ENCODE data around the gene RFX1. TPM values are rescaled to one million over a fixed set of nuclear protein-coding genes. Genes with fewer than 3 reads are reported as not detected.
"Not testable (repeated sequence)": the region's sequence is repeated elsewhere in the genome, so short reads cannot be mapped to it uniquely, and the experiment has no call there.

Gene RFX1
- 0.87 and 0.90 TPM in 2 replicates for total RNA-seq (2014; rRNA removed; shearing (Covaris generic))
- 5.2 and 8.0 TPM in 2 replicates for polyA plus RNA-seq (2015; cell fraction: cytosol; rRNA removed)
- polyA plus RNA-seq (2015; cell fraction: nucleus; rRNA removed), result 4.3 and 4.8 TPM in 2 replicates

DNA sequence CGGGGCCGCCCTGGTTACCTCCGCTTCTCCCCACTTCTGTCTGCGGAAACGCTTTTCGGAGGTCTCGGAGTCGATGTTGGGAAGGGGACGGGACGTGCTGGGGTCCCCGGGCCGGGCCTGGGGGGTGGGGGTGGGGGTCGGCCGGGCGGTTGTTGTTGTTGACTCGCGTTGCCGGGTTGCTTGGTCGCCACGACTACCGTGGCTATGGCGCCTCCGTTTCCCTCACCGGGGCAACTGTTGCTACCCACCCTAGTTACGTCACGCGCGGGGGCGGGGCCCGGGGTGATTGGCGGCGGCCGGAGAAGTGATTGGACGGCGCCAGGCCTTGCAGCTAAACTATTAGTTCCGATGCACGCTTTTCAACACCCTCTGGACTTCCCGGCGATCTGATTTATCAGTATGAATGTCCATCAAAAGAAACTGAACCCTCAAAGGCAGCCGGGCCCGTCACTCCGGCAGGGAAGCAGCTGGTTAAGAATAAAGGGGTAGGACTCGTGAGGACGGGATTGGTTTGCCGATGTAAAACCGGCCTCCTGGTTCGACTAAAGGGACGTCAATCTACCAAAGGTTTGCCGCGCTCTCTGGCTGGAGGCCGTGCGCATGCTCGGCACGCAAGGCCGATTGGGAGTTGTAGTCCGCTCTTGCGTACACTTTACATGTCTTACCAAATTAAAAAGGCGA lies at the start of gene RFX1:
Gene RFX1 (minus strand): TSS at position 236 of the 681 bp plus-strand sequence. CDS start 12,477 bp downstream, outside the sequence.
- peak; percentile 98 for DNase-seq (ENCODE audit: low read depth, low spot score)
- in situ Hi-C loops (cut with HindIII; ENCODE audit: low pct_unique_long_range_greater_than_20kb, low sequenced_read_pairs), result no loop called here

DNA sequence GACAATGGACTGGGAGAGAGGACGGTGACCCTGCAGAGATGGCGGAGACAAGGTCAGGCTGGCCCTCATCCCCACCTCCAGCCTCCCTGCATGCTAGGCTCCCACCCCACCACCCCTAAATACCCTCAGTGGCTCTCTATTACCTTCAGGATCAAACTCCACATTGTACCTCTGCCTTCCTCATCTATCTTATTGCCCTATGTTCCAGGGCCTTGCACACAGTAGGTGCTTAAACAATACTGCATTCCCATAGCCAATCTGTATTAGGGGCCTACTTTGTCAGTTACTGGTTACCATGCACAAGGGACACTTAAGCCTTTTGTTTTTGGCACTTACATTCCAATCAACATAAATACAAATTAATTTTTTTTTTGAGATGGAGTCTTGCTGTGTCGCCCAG lies 49.3 kb upstream of the RFX1 start:
- in situ Hi-C loops (cut with HindIII; ENCODE audit: low pct_unique_long_range_greater_than_20kb, low sequenced_read_pairs), result no loop called here
- no peak for DNase-seq (ENCODE audit: low read depth, low spot score)

DNA sequence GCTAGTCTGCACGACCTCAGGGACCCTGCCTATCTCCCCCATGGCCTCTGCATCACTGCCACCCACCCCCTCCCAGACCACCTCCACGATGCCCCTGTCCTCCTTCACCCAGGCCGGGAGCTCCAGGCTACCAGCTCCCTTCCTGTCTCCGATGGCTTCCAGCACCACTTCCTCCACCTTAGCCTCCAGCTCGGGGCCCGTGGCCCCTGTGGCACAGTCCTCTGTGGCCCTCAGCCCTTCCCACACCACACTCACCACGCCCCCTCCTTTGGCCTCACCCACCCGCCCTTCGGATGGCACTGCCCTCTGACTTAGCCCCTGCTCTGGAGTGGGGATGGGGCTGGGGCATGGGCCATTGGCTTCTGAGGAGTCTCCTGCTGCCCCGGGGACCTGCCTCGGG lies 48.6 kb upstream of the RFX1 start:
- DNase-seq (ENCODE audit: low read depth, low spot score), result no peak
- in situ Hi-C loops (cut with HindIII; ENCODE audit: low pct_unique_long_range_greater_than_20kb, low sequenced_read_pairs), result no loop called here

DNA sequence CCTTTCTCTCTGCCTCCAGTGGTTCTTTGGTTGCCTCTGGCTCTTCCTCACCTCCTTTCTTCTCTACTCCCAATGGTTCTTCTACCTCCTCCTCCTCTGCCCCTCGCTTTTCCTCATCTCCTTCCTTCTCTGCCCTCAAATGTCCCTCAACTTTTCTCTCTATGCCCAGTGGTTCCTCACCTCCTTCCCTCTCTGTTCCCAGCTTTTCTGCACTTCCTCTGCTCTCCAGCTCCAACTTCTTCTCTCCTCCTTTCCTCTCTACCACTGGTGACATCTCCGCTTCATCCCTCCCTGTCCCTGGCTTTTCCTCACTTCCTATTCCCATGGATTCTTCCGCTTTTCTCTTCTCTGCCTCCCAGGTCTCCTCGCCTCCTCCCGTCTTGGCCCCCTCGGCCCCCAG lies 48.0 kb upstream of the RFX1 start:
- in situ Hi-C loops (cut with HindIII; ENCODE audit: low pct_unique_long_range_greater_than_20kb, low sequenced_read_pairs), result no loop called here
- no peak for DNase-seq (ENCODE audit: low read depth, low spot score)

DNA sequence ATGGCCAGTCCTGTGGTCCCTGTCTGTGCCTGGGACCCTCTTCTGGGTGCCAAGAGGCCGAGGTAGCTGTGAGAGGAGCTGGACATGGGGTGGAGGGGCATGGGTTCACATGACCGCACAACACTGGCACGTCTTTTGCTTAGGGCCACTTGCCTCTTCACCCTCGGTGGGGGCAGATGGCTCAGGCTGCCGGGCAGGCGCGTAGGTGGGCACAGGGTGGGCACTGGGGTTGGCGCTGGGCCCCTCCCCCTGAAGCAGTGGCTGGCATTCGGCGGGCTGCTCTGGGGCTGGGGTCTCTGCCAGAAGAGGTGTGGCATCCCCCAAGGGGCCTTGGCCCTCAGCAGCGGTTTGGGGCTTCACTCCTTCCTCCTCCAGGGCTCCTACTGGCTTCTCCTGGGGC lies 47.4 kb upstream of the RFX1 start:
- in situ Hi-C loops (cut with HindIII; ENCODE audit: low pct_unique_long_range_greater_than_20kb, low sequenced_read_pairs), result no loop called here
- no peak for DNase-seq (ENCODE audit: low read depth, low spot score)

DNA sequence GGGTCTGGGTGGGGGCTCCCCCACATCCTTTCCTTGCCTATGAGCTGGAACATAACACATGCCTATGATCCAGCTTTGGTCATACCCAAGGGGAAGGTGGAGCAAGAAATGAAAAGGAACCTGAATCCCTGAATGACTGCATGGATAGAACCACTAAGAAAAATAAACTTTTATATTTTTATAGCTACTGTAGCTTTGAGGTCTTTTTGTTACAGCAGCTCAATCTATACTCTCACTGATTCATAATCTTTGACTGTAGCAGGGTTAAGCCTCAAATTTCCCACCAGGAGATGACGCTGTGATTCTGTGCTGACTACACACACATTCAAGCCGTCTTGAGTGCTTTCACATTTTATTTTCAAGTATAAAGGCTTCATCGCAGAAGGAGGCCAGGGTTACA lies 46.9 kb upstream of the RFX1 start:
- no peak for DNase-seq (ENCODE audit: low read depth, low spot score)
- in situ Hi-C loops (cut with HindIII; ENCODE audit: low pct_unique_long_range_greater_than_20kb, low sequenced_read_pairs), result no loop called here

DNA sequence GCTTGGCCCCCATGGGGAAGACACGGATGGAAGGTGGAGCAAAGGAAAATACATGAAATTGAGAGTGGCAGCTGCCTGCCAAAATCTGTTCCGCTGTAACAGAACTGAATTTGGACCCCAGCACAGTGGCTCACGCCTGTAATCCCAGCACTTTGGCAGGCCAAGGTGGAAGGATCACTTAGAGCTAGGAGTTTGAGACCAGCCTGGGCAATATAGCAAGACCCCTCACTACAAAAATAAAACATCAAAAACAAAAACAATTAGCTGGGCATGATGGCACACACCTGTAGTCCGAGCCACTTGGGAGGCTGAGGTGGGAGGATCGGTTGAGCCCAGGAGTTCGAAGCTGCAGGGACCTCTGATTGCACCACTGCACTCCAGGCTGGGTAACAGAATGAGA lies 46.4 kb upstream of the RFX1 start:
- DNase-seq (ENCODE audit: low read depth, low spot score), result no peak
- in situ Hi-C loops (cut with HindIII; ENCODE audit: low pct_unique_long_range_greater_than_20kb, low sequenced_read_pairs), result no loop called here

DNA sequence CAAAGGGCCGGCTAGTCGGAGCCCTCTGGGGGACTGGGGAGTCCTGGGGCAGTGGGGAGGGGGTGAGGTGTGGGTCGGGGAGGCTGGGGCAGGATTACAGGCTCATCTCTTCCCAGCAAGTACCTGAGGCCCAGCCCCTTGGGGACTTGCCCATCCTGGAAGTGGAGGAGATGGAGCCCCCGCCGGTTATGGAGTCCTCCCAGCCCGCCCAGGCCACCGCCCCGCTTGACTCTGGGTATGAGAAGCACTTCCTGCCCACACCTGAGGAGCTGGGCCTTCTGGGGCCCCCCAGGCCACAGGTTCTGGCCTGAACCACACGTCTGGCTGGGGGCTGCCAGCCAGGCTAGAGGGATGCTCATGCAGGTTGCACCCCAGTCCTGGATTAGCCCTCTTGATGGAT lies 45.9 kb upstream of the RFX1 start:
- DNase-seq (ENCODE audit: low read depth, low spot score), result no peak
- in situ Hi-C loops (cut with HindIII; ENCODE audit: low pct_unique_long_range_greater_than_20kb, low sequenced_read_pairs), result no loop called here

DNA sequence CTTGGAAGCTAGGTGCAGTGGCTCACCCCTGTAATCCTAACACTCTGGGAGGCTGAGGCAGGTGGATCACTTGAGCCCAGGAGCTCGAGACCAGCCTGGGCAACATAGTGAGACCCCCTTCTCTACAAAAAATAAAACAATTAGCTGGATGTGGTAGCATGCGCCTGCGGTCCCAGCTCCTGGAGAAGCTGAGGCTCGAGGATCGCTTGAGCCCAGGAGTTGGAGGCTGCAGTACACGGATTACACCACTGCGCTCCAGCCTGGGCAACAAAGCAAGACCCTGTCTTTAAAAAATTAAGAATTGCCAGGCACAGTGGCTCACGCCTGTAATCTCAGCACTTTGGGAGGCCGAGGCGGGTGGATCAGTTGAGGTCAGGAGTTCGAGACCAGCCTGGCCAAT lies 44.8 kb upstream of the RFX1 start:
- in situ Hi-C loops (cut with HindIII; ENCODE audit: low pct_unique_long_range_greater_than_20kb, low sequenced_read_pairs); DNase-seq (ENCODE audit: low read depth, low spot score): not testable (repeated sequence)

DNA sequence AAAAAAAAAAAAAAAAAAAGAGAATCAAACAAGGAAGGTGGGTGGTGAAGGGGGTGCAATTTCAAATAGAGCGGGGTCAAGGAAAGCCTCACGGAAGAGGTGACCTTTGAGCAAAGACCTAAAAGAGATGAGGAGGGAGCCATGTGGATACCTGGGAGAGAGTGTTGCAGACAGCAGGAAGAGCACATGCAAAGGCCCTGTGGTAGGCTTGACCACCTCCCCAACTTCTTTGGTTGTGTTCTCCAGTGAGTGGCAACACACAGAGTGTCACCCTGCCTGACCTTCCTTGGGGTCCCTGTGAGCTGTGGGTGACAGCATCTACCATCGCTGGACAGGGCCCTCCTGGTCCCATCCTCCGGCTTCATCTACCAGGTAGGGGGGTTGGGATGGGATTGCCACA lies 44.4 kb upstream of the RFX1 start:
- in situ Hi-C loops (cut with HindIII; ENCODE audit: low pct_unique_long_range_greater_than_20kb, low sequenced_read_pairs), result no loop called here
- DNase-seq (ENCODE audit: low read depth, low spot score), result no peak

DNA sequence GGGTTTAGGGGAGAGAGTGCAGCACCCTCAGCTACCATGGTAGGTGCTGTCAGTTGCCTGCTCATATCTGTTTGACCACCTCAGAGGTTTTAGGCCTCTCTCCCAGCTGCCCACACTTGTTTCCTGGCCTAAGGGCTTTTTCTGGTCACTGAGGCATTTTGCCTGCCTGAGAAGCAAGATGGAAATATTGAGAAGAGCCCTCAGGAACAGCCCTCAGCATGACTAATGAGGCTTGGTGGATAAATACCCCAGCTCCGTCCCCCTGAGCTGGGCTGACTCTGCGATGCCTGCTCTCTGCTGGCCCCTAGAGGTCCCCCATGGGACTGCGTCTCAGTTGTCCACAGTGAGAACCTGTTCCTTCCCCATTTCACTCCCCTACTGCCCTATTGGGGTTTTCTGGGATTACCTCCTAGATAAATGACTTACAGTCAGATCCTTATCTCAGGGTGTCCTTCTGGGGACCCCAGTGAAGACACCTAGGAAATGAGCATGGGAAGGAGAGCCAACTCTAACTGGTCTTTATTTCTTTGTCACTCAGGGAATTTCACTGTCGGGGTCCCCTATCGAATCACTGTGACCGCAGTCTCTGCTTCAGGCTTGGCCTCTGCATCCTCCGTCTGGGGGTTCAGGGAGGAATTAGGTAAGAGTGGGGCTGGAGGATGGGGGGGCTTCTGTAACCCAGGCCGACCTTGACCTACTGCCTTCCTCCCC lies 42.5 kb upstream of the RFX1 start:
- peak; percentile 47 for DNase-seq (ENCODE audit: low read depth, low spot score)
- in situ Hi-C loops (cut with HindIII; ENCODE audit: low pct_unique_long_range_greater_than_20kb, low sequenced_read_pairs), result no loop called here

DNA sequence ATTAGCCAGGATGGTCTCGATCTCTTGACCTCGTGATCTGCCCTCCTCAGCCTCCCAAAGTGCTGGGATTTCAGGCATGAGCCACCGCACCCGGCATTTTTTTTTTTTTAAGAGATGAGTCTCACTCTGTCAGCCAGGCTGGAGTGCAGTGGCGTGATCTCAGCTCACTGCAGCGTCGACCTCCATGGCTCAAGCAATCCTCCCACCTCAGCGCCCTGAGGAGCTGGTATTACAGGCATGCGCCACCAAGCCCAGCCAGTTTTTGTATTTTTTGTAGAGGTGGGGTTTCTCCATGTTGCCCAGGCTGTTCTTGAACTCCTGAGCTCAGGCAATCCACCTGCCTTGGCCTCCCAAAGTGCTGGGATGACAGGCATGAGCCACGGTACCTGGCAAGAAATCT lies 41.7 kb upstream of the RFX1 start:
- in situ Hi-C loops (cut with HindIII; ENCODE audit: low pct_unique_long_range_greater_than_20kb, low sequenced_read_pairs); DNase-seq (ENCODE audit: low read depth, low spot score): not testable (repeated sequence)

DNA sequence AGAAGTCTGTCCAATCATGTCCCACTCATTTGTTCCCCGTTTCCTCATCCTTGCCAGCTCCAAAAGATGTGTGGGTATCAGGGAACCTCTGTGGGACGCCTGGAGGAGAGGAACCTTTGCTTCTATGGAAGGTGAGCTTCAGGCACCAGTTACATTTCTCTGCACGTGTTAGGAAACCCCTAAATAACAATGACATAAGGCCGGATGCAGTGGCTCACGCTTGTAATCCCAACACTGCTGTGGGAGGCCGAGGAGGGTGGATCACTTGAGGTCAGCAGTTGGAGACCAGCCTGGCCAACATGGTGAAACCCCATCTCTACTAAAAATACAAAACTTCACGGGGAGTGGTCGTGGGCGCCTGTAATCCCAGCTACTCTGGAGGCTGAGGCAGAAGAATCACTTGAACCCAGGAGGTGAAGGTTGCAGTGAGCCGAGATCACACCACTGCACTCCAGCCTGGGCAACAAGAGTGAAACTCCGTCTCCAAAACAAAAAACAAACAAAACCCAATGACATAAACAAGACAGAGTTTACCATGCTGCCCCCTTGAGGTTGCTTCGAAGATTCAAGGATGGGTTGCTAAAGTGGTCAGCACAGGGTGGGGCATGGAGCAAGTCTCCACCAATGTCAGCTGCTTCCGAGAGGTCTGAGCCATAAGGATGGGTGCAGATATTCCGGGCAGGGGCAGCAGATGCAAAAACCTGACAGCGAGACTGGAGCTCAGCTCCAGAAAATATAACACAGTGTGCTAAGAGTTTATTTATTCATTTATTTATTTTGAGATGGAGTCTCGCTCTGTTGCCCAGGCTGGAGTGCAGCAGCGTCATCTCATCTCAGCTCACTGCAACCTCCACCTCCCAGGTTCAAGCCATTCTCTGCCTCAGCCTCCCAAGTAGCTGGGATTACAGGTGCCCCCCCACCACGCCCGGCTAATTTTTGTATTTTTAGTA lies 36.8 kb upstream of the RFX1 start:
- DNase-seq (ENCODE audit: low read depth, low spot score), result peak; percentile 89
- in situ Hi-C loops (cut with HindIII; ENCODE audit: low pct_unique_long_range_greater_than_20kb, low sequenced_read_pairs), result not testable (repeated sequence)

DNA sequence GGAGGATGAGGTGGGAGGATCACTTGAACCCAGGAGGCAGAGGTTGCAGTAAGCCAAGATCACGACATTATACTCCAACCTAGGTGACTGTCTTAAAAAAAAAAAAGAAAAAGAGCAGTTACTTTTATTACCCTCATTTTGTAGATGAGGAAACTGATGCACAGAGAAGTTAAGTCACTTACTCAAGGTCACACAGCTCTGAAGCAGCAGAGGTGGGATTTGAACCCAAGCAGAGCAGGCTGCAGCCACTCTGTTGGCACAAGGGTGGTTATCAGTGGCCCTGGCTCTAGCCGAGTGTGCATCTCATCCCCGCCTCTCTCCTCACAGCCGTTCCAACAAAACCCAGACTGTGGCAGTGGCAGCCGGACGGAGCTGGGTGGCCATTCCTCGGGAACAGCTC lies 33.1 kb upstream of the RFX1 start:
- no peak for DNase-seq (ENCODE audit: low read depth, low spot score)
- in situ Hi-C loops (cut with HindIII; ENCODE audit: low pct_unique_long_range_greater_than_20kb, low sequenced_read_pairs), result no loop called here

DNA sequence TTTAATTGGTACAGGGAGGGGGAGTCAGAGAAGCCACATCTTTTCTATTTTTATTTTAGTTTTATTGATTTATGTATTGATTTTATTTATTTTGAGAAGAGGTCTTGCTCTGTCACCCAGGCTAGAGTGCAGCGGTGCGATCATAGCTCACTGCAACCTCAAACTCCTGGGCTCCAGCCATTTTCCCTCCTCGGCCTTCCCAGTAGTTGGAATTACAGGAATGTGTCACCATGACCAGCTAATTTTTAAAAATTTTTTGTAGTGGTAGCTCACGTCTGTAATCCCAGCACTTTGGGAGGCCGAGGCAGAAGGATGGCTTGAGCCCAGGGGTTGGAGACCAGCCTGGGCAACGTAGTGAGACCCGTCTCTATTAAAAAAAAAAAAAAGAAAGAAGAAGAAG lies 29.6 kb upstream of the RFX1 start:
- in situ Hi-C loops (cut with HindIII; ENCODE audit: low pct_unique_long_range_greater_than_20kb, low sequenced_read_pairs), result no loop called here
- no peak for DNase-seq (ENCODE audit: low read depth, low spot score)

DNA sequence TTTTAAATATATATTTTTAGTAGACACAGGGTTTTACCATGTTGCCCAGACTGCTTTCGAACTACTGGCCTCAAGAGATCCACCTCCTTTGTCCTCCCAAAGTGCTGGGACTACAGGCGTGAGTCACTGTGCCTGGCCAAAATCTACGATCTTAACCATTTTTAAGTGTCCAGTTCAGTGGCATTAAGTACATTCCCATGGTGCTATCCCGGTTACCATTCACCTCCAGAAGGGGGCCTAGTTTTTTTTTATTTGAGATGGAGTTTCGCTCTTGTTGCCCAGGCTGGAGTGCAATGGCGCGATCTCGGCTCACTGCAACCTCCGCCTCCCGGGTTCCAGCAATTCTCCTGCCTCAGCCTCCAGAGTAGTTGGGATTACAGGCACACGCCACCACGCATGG lies 29.0 kb upstream of the RFX1 start:
- peak; percentile 23 for DNase-seq (ENCODE audit: low read depth, low spot score)
- in situ Hi-C loops (cut with HindIII; ENCODE audit: low pct_unique_long_range_greater_than_20kb, low sequenced_read_pairs), result not testable (repeated sequence)

DNA sequence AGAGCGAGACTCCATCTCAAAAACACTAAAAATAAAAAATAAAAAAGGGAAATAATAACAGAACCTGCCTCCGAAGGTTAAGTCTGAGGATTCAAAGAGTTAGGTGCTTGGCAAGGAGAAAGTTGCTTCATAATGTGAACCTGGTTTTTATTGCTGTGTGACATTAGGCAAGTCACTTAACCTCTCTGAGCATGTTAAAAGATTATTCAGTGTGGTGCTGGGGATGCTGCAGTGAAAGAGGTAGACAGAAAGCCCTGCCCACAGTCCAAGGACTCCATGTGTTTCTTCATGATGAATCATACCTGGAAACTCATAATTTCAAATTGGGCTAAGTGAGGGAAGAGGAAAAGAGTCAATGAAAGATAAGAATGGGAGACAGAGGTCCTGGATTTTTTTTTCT lies 27.8 kb upstream of the RFX1 start:
- no peak for DNase-seq (ENCODE audit: low read depth, low spot score)
- in situ Hi-C loops (cut with HindIII; ENCODE audit: low pct_unique_long_range_greater_than_20kb, low sequenced_read_pairs), result no loop called here

Data from SK-MEL-5 (cell line).